Esophagus squamous epithelium (tissue), 5 donors: ENCODE results near the gene PMEL. TPM values are rescaled to one million over a fixed set of nuclear protein-coding genes. Genes with fewer than 3 reads are reported as not detected.
A peak's percentile ranks its signal among the peaks of the same experiment; 100 is the strongest.

Experiments used
- DNase-seq: peaks from one replicate; lab custom pipeline; 2025; lab: John Stamatoyannopoulos, UW
- H3K27ac ChIP-seq, 4 donors: fragments of 200-600 bp; sonication (generic); one replicate each; pipeline ENCODE4 v1.5.1; 2016 to 2019; ENCODE audit warnings: mild to moderate bottlenecking in 1 of 4
- H3K27me3 ChIP-seq, 4 donors: fragments of 200-600 bp; sonication (generic); 1 replicate in 3 of 4; 2 replicates in 1 of 4; pipeline versions ENCODE4 v1.5.1 to v1.6.0; 2017 to 2021; ENCODE audit warnings: antibody characterized with exemption in 1 of 4
- H3K36me3 ChIP-seq, 3 donors: fragments of 200-600 bp; sonication (generic); one replicate each; pipeline ENCODE4 v1.5.1; 2016 to 2019
- H3K4me1 ChIP-seq, 3 donors: fragments of 200-600 bp; sonication (generic); one replicate each; pipeline ENCODE4 v1.5.1; 2017 to 2019
- H3K4me3 ChIP-seq, 4 donors: fragments of 200-600 bp; sonication (generic); 1 replicate in 3 of 4; 2 replicates in 1 of 4; pipeline ENCODE4 v1.5.1; 2016 to 2019; ENCODE audit warnings: mild to moderate bottlenecking in 2 of 4, moderate library complexity in 1 of 4
- H3K9me3 ChIP-seq, 3 donors: fragments of 200-600 bp; sonication (generic); one replicate each; pipeline ENCODE4 v1.5.1; 2016 to 2019
- CTCF ChIP-seq, 6 experiments: fragments of 450-650 bp in 4 of 6; fragments of 200-600 bp in 2 of 6; sonication (generic) in 2 of 6; IDR thresholded peaks; one replicate each; pipeline ENCODE4 v1.5.1; 2016 to 2019; ENCODE audit warnings: antibody characterized with exemption in 6 of 6, mild to moderate bottlenecking in 4 of 6, moderate library complexity in 4 of 6
- POLR2A ChIP-seq, 4 donors: fragments of 450-650 bp; IDR thresholded peaks; one replicate each; pipeline ENCODE4 v1.6.1; 2017; ENCODE audit warnings: antibody characterized with exemption in 4 of 4, mild to moderate bottlenecking in 4 of 4, moderate library complexity in 3 of 4
- WGBS, 2 donors: methylation state at CpG; one replicate each; pipeline ENCODE4 v1.1.5; 2018; 5-methylcytosine and 5-hydroxymethylcytosine counted together
- intact Hi-C: fragments of 100-400 bp; cut with DNase I; formaldehyde crosslinking; loops from one replicate; pipeline ENCODE4 v1.15.0; 2022
- total RNA-seq, 4 donors: library from RNA; depleted of rRNA; stranded (reverse); fragments of >200 nt; gene quantifications; one replicate each; pipeline ENCODE4 v1.1.0, GENCODE V29; 2016
- donor health status: DM: yes; HTN: yes; CAD: no.

Gene PMEL
- total RNA-seq, 4 donors from 2014 or later: 0.48 to 3.4 (median 0.67) TPM

- intact Hi-C loops: no loop called here
- no peak for TF ChIP-seq POLR2A (IDR thresholded peaks at IDR 0.05)
- no peak for TF ChIP-seq CTCF (IDR thresholded peaks at IDR 0.05)
- no peaks in the 10 kb centered on the region for H3K9me3 ChIP-seq
- H3K36me3 ChIP-seq: peaks cover 9 to 75% (median 29%) of the 10 kb centered on the region in 3 donors
- WGBS, 2 donors: 56 to 61% methylated on average over 2 of the region's 2 CpGs
- peaks cover 15 to 86% (median 28%) of the 10 kb centered on the region in 3 donors for H3K4me1 ChIP-seq
- no peaks in the 10 kb centered on the region for H3K27me3 ChIP-seq
- H3K27ac ChIP-seq: peak overlapping the region; percentile 44 to 100 (median 82)
- no peak overlapping the region for H3K4me3 ChIP-seq
- DNase-seq: no peak
Measured at GRCh38 chr12:55937981-55938380, 27.9 kb downstream of the PMEL start.

GRCh38 chr12:55935738-55936151, 30.1 kb downstream of the PMEL start:
- Histone ChIP-seq H3K9me3 (no peaks in the 10 kb centered on the region), H3K27ac (peak overlapping the region; percentile 14 to 100 (median 58))

GRCh38 chr12:55934773-55935172, 31.1 kb downstream of the PMEL start:
- WGBS, 2 donors: 78 to 80% methylated on average over 1 of the region's 1 CpG
- intact Hi-C loops: no loop called here
- H3K9me3 ChIP-seq: no peaks in the 10 kb centered on the region
- H3K4me1 ChIP-seq: peaks cover 26 to 93% (median 34%) of the 10 kb centered on the region in 3 donors
- H3K27ac ChIP-seq: peak overlapping the region in 3 of 4 donors; percentile 21 to 100 (median 95)
- no peaks in the 10 kb centered on the region for H3K27me3 ChIP-seq
- peaks cover 0 to 46% (median 5%) of the 10 kb centered on the region in 3 donors for H3K36me3 ChIP-seq
- TF ChIP-seq POLR2A (IDR thresholded peaks at IDR 0.05): no peak
- no peak for TF ChIP-seq CTCF (IDR thresholded peaks at IDR 0.05)
- no peak for DNase-seq
- peak overlapping the region in 1 of 4 donors; percentile 27 for H3K4me3 ChIP-seq

More at GRCh38 chr12:55935738-55936151, 30.1 kb downstream of the PMEL start:
- 65 to 88% methylated on average over 16 to 18 of the region's 26 CpGs for WGBS, 2 donors
- no peak for DNase-seq
- peaks cover 25 to 93% (median 35%) of the 10 kb centered on the region in 3 donors for H3K4me1 ChIP-seq
- no peak for TF ChIP-seq POLR2A (IDR thresholded peaks at IDR 0.05)
- no peak for TF ChIP-seq CTCF (IDR thresholded peaks at IDR 0.05)
- H3K27me3 ChIP-seq: no peaks in the 10 kb centered on the region
- H3K4me3 ChIP-seq: peak overlapping the region in 3 of 4 donors; percentile 23 to 32 (median 27)
- intact Hi-C loops: no loop called here
- peaks cover 4 to 53% (median 8%) of the 10 kb centered on the region in 3 donors for H3K36me3 ChIP-seq

- Histone ChIP-seq H3K27ac (peak overlapping the region; percentile 91 to 100 (median 94)), H3K27me3 (no peaks in the 10 kb centered on the region), H3K4me3 (peak overlapping the region; percentile 47 to 93 (median 85)), H3K36me3 (peaks cover 0 to 39% (median 5%) of the 10 kb centered on the region in 3 donors), H3K4me1 (peaks cover 26 to 93% (median 35%) of the 10 kb centered on the region in 3 donors), H3K9me3 (no peaks in the 10 kb centered on the region)
- no peak for DNase-seq
- intact Hi-C loops: no loop called here
- no peak for TF ChIP-seq POLR2A (IDR thresholded peaks at IDR 0.05)
- no peak for TF ChIP-seq CTCF (IDR thresholded peaks at IDR 0.05)
- WGBS, 2 donors: 42 to 100% methylated on average over 1 of the region's 1 CpG
Measured at GRCh38 chr12:55933799-55934742, 31.8 kb downstream of the PMEL start.
